HCT116 (cell line): ENCODE measurements around the gene CASKIN2. TPM values are rescaled to one million over a fixed set of nuclear protein-coding genes. Genes with fewer than 3 reads are reported as not detected.
A peak's percentile ranks its signal among the peaks of the same experiment; 100 is the strongest.

Experiments used
- ATAC-seq: fragments of 200-7000 bp; cut with Tn5 transposase; 2 replicates; pipeline ENCODE4 v1.9.1; 2020; ENCODE audit warnings: mild to moderate bottlenecking, moderate library complexity
- BruUV-seq: library from RNA; stranded (reverse); fragments of 400-500 nt; replicated peaks from 2 replicates; lab custom pipeline; 2021; lab: Mats Ljungman, UMichigan
- CTCF ChIA-PET: fragments of 300-600 bp; sonication (Branson Sonifier 250); formaldehyde crosslinking; loops from one replicate; lab custom pipeline; 2021; ENCODE audit warnings: antibody characterized with exemption; lab: Charles Lee
- POLR2A ChIA-PET: fragments of 300-600, 350-600 bp; sonication (Branson Sonifier 250); formaldehyde crosslinking; loops from one replicate; lab custom pipeline; 2021; ENCODE audit warnings: antibody characterized with exemption; lab: Charles Lee
- RAD21 ChIA-PET, 2 experiments: fragments of 300-600 bp; sonication (Branson Sonifier 250); formaldehyde crosslinking; loops; one replicate each; lab custom pipeline; 2023; ENCODE audit warnings: low total read pairs in 2 of 2; ENCODE audit not compliant: uncharacterized antibody in 2 of 2, unreplicated experiment in 2 of 2, low non-redundant PET in 1 of 2; lab: Charles Lee
- DNase-seq: peaks from one replicate; pipeline ENCODE4 v3.0.0-alpha.2; 2010; ENCODE audit warnings: low read depth, low spot score
- H2AFZ ChIP-seq: fragments of 200-600 bp; shearing (Covaris generic), sonication (generic); 2 replicates; pipeline ENCODE4 v1.6.1; 2017; ENCODE audit warnings: low read depth, mixed run types, mixed read lengths, antibody characterized with exemption, low read length; ENCODE audit not compliant: poor library complexity, severe bottlenecking
- H3K27ac ChIP-seq: 2 replicates; pipeline ENCODE4 v1.5.1; 2012; ENCODE audit warnings: low read depth, low read length
- H3K27me3 ChIP-seq: fragments of 200-600 bp; sonication (generic); 2 replicates; pipeline ENCODE4 v1.6.1; 2016; ENCODE audit warnings: mixed run types, low read length, mixed read lengths; ENCODE audit not compliant: insufficient read depth
- H3K36me3 ChIP-seq, 2 experiments: fragments of 200-500 bp in 1 of 2; fragments of 200-600 bp in 1 of 2; sonication (Bioruptor generic) in 1 of 2; sonication (generic) in 1 of 2; 2 replicates each; pipeline versions ENCODE4 v1.5.1 to v1.6.1; 2014 to 2016; ENCODE audit warnings: low read length in 2 of 2, inconsistent platforms in 1 of 2, mixed read lengths in 1 of 2, mixed run types in 1 of 2; ENCODE audit not compliant: insufficient read depth in 2 of 2, control insufficient read depth in 1 of 2
- H3K4me1 ChIP-seq, 2 experiments: fragments of 200-600 bp in 1 of 2; sonication (generic) in 1 of 2; 2 replicates each; pipeline versions ENCODE4 v1.5.1 to v1.6.1; 2012 to 2017; ENCODE audit warnings: low read length in 2 of 2, inconsistent platforms in 1 of 2, mild to moderate bottlenecking in 1 of 2, mixed read lengths in 1 of 2, mixed run types in 1 of 2, moderate library complexity in 1 of 2; ENCODE audit not compliant: insufficient read depth in 2 of 2, control insufficient read depth in 1 of 2
- H3K4me2 ChIP-seq: fragments of 200-600 bp; sonication (generic); 2 replicates; pipeline ENCODE4 v1.6.1; 2017; ENCODE audit warnings: mixed run types, low read length, mixed read lengths
- H3K4me3 ChIP-seq, 2 experiments: fragments of 200-600 bp in 1 of 2; sonication (generic) in 1 of 2; replicated peaks in 1 of 2; 2 replicates each; pipeline ENCODE4 v1.5.1; 2011 to 2016; ENCODE audit warnings: low read length in 2 of 2, control low read depth in 1 of 2, low read depth in 1 of 2, mild to moderate bottlenecking in 1 of 2, mixed read lengths in 1 of 2, mixed run types in 1 of 2
- H3K79me2 ChIP-seq: fragments of 200-600 bp; sonication (generic); 2 replicates; pipeline ENCODE4 v1.6.1; 2017; ENCODE audit warnings: mild to moderate bottlenecking, mixed run types, low read length, moderate library complexity, mixed read lengths; ENCODE audit not compliant: insufficient read depth
- H3K9ac ChIP-seq: fragments of 200-600 bp; sonication (generic); 2 replicates; pipeline ENCODE4 v1.6.1; 2016; ENCODE audit warnings: low read length, mixed read lengths
- H3K9me2 ChIP-seq: fragments of 200-600 bp; sonication (generic), shearing (Covaris generic); 2 replicates; pipeline ENCODE4 v1.6.1; 2017; ENCODE audit warnings: mixed run types, mild to moderate bottlenecking, moderate library complexity; ENCODE audit not compliant: insufficient read depth
- H3K9me3 ChIP-seq, 2 experiments: fragments of 200-500 bp in 1 of 2; fragments of 200-600 bp in 1 of 2; sonication (Bioruptor generic) in 1 of 2; sonication (generic) in 1 of 2; 2 replicates each; pipeline ENCODE4 v1.6.1; 2014 to 2017; ENCODE audit warnings: low read length in 2 of 2, mixed read lengths in 2 of 2, inconsistent platforms in 1 of 2, low read depth in 1 of 2, mild to moderate bottlenecking in 1 of 2, mixed run types in 1 of 2, moderate library complexity in 1 of 2; ENCODE audit not compliant: control insufficient read depth in 1 of 2, insufficient read depth in 1 of 2
- H4K20me1 ChIP-seq: fragments of 200-600 bp; sonication (generic), shearing (Covaris generic); 2 replicates; pipeline ENCODE4 v1.6.1; 2017; ENCODE audit warnings: mixed run types, mild to moderate bottlenecking, moderate library complexity; ENCODE audit not compliant: insufficient read depth
- ATF3 ChIP-seq: IDR thresholded peaks from 2 replicates; pipeline ENCODE4 v1.6.1; 2012
- CBX3 ChIP-seq: IDR thresholded peaks from 2 replicates; pipeline ENCODE4 v1.6.1; 2012; ENCODE audit warnings: low read depth
- CTCF ChIP-seq, 3 experiments: fragments of 200-600 bp in 1 of 3; sonication (generic) in 1 of 3; IDR thresholded peaks in 2 of 3; conservative IDR thresholded peaks in 1 of 3; 2 replicates each; pipeline ENCODE4 v1.5.1; 2012 to 2017; ENCODE audit warnings: low read depth in 2 of 3, low read length in 2 of 3, antibody characterized with exemption in 1 of 3, borderline replicate concordance in 1 of 3, control low read depth in 1 of 3, mild to moderate bottlenecking in 1 of 3, mixed read lengths in 1 of 3, mixed run types in 1 of 3, moderate library complexity in 1 of 3; ENCODE audit not compliant: insufficient read depth in 1 of 3
- EGR1 ChIP-seq: IDR thresholded peaks from 2 replicates; pipeline ENCODE4 v1.6.1; 2012; ENCODE audit warnings: low read depth
- ELF1 ChIP-seq: IDR thresholded peaks from 2 replicates; pipeline ENCODE4 v1.6.1; 2012; ENCODE audit warnings: low read depth, borderline replicate concordance
- EZH2phosphoT487 ChIP-seq: fragments of 200-600 bp; IDR thresholded peaks from 2 replicates; pipeline ENCODE4 v1.6.1; 2018; ENCODE audit warnings: antibody characterized with exemption, borderline replicate concordance
- FOSL1 ChIP-seq: IDR thresholded peaks from 2 replicates; pipeline ENCODE4 v1.6.1; 2012; ENCODE audit warnings: low read depth
- JUND ChIP-seq: IDR thresholded peaks from 2 replicates; pipeline ENCODE4 v1.6.1; 2012
- POLR2AphosphoS5 ChIP-seq: IDR thresholded peaks from 2 replicates; pipeline ENCODE4 v1.6.1; 2011; ENCODE audit warnings: mild to moderate bottlenecking, low read depth, low read length, moderate library complexity
- SIN3A ChIP-seq: IDR thresholded peaks from 2 replicates; pipeline ENCODE4 v1.6.1; 2012; ENCODE audit warnings: low read depth
- TCF7L2 ChIP-seq: IDR thresholded peaks from 2 replicates; pipeline ENCODE4 v1.7.0; 2011; ENCODE audit warnings: borderline replicate concordance, inconsistent platforms; ENCODE audit not compliant: insufficient read depth, insufficient read length; ENCODE audit errors: extremely low read depth
- YY1 ChIP-seq: IDR thresholded peaks from 2 replicates; pipeline ENCODE4 v1.6.1; 2011; ENCODE audit warnings: low read length, low read depth, moderate library complexity, mild to moderate bottlenecking; ENCODE audit not compliant: insufficient replicate concordance; ENCODE audit errors: extremely low read depth
- ZBTB33 ChIP-seq: IDR thresholded peaks from 2 replicates; pipeline ENCODE4 v1.6.1; 2011; ENCODE audit warnings: mild to moderate bottlenecking, low read length, moderate library complexity; ENCODE audit not compliant: insufficient replicate concordance; ENCODE audit errors: extremely low read depth
- ZFX ChIP-seq: fragments of 450-650 bp; IDR thresholded peaks from 2 replicates; pipeline ENCODE4 v1.6.1; 2017
- ZNF274 ChIP-seq: fragments of 200-500 bp; sonication (Bioruptor generic); IDR thresholded peaks from 2 replicates; pipeline ENCODE4 v1.6.1; 2014; ENCODE audit warnings: mild to moderate bottlenecking, low read depth, low read length, inconsistent platforms
- intact Hi-C: fragments of 100-400 bp; cut with micrococcal nuclease; formaldehyde crosslinking; loops from 2 replicates; pipeline ENCODE4 v1.10.0; 2022
- total RNA-seq: library from RNA; stranded (reverse); gene quantifications from one replicate; pipeline ENCODE4 v1.2.1, GENCODE V29; 2021; ENCODE audit not compliant: unreplicated experiment

The CASKIN2 gene
- total RNA-seq, 1 experiment from 2014 or later = 38.4 TPM

- Histone ChIP-seq H3K4me1 (peaks cover 28 to 62% of the 10 kb centered on the region in 2 experiments), H2AFZ (no peak overlapping the region), H3K9ac (peak overlapping the region; percentile 83), H3K4me2 (peak overlapping the region; percentile 99), H3K4me3 (peak overlapping the region; percentile 87 to 91), H3K36me3 (peaks cover 3 to 38% of the 10 kb centered on the region in 2 experiments; a peak in 2 of 4 replicates), H4K20me1 (no peaks in the 10 kb centered on the region; the same call in 1 of the 2 replicates), H3K27me3 (no peaks in the 10 kb centered on the region), H3K27ac (peak overlapping the region; percentile 86), H3K79me2 (peaks cover 79% of the 10 kb centered on the region), H3K9me3 (no peaks in the 10 kb centered on the region), H3K9me2 (no peaks in the 10 kb centered on the region)
- intact Hi-C loops = loop anchor here (10.0 kb wide), 1 partner anchor 230 kb away; no protein-coding TSS in a partner anchor
- ATAC-seq = no peak
- TF ChIP-seq YY1 (no peak), ATF3 (no peak), FOSL1 (no peak), SIN3A (no peak), EGR1 (no peak), CBX3 (no peak), JUND (no peak), ELF1 (no peak), ZFX (no peak), CTCF (IDR thresholded peaks at IDR 0.05 in 2 of 3, conservative IDR thresholded peaks at IDR 0.05 in 1 of 3; ENCODE audit: borderline replicate concordance in 1 of 3, insufficient read depth in 1 of 3, low read depth in 2 of 3, low read length in 2 of 3) (no peak), TCF7L2 (no peak), ZBTB33 (no peak), EZH2phosphoT487 (no peak), POLR2AphosphoS5 (no peak), ZNF274 (no peak)
- DNase-seq = no peak
- ChIA-PET RAD21 (interaction anchor here in 1 of 2 experiments (0.6 to 1.3 kb wide), 2 partner anchors 10 to 193 kb away, joined by 3 to 4 read pairs; no protein-coding TSS in a partner anchor), POLR2A (no interaction called here), CTCF (interaction anchor here (0.7 to 1.0 kb wide), 2 partner anchors 11 to 118 kb away, joined by 3 read pairs; partner anchors contain the start of genes LLGL2 and SMIM5)
- BruUV-seq = no TSS peak
Observed at GRCh38 chr17:75514299-75514918, 928 bp downstream of the CASKIN2 start.
